HG02623 (cell line): ENCODE data around the gene RAC3.

Experiments used
- ATAC-seq: cut with Tn5 transposase; IDR thresholded peaks from one replicate; pipeline ENCODE4 v1.9.1; 2021; ENCODE audit warnings: moderate library complexity; ENCODE audit not compliant: unreplicated experiment

Gene RAC3

DNA sequence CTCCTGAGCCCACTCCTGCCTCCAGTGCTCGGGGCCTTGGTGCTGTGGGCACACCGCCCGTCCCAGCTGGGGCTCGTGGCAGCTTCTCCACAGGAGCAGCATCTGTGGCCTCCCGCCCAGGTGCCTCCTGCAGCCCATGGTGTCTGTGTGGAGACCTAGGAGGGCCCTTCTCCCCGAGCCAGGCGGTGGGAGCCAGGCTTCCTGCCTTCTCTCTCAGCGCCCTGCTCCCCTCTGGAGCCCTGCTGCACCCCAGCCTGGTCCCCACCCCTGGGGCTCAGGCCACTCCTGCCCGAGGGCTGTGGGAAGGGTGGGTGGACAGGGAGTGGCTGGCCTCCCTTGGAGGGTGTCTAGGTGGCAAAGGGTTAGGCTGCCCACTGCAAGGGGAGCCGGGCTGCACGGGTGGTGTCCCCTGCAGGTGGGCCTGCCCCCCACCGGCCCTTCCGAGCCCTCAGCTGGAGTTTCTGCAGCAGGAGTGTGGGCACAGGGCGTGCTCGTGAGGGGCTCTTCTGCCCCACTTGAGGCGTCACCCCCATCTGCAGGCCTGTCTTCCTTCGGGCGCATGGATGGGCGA is 19.8 kb upstream of the RAC3 start:
- ATAC-seq = no peak

GRCh38 chr17:82012261-82012639 is 19.2 kb upstream of the RAC3 start:
- no peak for ATAC-seq

DNA sequence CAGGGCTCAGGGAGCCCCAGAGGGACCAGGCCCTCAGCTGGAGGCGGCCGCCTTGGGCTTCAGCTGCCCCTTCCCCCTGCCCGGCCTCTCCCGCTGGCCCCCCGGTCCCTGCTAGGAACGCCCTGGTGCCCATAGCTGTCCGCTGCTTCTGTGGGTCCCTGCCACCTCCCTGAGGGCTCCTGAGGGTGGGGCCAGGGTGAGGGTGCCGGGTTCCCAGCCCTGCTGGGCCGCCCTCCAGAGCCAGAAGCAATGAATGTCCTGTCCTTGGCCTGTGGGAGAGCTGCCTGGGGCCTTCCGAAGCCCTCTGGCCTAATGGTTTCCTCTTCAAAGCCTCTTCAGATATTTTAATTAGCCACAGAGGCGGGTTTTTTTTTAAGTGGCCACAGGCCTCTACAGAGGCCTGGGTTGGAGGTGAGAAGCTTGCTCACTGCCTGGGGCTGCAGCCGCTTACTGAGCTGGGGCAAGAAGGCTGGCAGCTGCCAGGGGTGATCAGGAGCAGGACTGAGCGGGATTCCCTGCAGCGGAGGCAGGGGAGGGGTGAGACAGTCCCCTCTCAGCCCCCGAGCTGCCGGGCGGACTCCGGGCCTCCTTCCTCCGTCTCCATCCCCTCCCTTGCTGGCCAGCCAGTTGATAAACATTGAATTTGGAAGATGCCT is 18.7 kb upstream of the RAC3 start:
- no peak for ATAC-seq

DNA sequence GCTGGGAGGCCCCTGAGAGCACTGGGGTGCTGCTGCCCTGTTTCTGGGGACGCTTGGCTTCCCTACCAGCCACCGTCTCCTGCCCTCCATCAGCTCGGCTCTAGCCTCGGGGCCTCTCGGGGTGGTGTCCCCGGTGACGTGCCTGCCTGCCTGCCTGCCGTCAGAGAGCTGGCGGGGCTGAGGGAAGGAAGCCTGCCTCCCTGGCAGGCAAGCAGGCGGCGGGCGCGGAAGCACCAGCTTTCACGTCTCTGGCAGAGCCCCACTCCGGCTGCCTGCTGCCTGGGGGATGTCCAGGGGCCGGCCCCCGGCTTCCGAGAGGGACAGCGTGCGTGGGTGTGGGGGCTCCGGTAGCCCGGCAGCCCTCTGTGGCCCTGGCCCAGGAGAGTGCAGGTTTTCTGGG is 18.1 kb upstream of the RAC3 start:
- no peak for ATAC-seq

- ATAC-seq = no peak
These were observed 17.6 kb upstream of the RAC3 start for GRCh38 chr17:82013772-82014321.

DNA sequence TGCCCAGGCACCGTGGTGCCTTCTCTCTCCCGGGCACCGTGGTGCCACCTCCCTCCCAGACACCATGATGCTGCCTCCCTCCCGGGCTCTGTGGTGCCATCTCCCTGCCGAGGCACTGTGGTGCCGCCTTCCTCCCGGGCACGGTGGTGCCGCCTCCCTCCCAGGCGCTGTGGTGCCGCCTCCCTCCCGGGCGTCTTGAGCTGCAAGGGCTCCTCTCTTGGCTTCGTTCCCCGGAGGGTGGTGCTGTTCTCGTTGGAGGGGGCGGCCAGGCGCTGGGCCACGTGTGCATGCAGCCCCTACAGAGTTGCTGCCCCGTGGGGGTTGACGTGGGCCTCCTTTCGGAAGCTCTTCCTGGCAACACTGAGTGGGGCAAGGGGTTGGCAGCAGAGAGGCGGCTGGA is 17.0 kb upstream of the RAC3 start:
- no peak for ATAC-seq

DNA sequence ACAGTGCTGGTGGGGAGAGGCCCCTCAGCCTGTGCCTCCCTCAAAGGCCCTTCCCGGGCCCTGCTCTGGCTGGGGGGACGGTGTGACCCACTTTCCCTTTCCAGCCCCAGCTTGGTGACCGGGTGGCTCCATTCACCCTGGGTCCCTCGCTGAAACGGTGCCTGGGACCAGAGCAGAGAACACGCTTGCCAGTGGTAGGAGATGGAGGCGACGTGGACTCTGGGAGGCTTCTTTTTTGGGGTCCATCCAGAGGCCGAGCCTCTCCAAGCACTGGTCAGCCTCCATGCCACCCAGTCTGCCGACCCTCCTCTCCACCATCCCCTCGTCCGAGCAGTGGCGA is 16.5 kb upstream of the RAC3 start:
- ATAC-seq = no peak

DNA sequence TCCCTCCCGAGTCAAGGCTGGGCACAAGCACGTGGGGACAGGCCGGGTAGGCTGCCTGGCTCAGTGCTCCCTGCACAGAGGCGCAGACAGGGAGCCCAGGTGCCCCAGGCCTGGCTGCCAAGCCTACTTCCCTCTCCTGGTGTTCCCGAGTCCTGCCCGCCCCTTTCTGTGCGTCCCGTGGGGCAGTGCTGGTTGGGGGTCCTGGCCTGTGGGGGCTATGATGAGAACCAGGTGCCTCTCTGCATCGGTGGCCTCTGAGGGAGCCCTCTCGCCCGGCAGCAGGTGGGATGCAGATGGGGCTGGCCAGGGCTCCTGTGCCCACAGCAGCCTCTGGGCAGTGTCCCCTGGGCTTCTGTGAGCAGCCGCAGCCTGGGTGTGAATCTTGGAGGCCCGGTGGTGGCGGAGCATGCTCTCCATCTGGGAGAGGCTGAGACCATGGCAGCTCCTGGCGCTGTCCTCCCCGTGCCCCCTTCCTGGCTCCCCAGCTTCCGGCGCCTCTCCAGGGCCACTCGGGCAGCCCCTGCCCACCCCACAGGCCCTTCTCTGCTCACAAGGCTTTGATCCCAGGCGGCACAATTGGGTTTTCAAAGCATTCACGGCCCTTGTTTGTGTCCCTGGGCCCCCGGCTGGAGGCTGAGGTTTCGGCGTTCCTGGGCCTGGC is 16.0 kb upstream of the RAC3 start:
- ATAC-seq = no peak

GRCh38 chr17:82016061-82016874 is 15.2 kb upstream of the RAC3 start:
- ATAC-seq = no peak

DNA sequence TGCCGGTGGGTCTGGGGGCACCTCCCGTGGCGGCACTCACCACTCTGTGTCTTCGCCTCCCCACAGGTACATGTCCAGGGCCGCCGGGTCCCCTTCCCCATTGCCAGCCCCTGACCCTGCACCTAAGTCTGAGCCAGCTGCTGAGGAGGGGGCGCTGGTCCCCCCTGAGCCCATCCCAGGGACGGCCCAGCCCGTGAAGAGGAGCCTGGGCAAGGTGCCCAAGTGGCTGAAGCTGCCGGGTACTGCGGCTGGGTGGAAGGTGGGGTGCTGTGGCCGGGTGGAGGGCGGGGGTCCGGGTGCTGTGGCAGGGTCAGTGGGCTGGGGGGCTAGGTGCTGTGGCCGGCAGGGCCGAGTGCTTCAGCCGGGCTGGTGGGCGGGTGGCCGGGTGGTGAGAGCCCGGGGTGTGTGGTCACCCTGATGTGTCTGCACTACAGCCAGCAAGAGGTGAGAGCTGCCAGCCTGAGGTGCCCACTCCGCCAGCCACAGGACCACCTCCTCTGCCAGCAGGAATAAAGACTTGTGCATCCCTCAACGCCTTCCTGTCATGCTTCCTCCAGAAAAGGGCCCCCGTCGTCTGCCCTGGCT is 14.5 kb upstream of the RAC3 start:
- ATAC-seq = no peak

GRCh38 chr17:82017612-82018151 is 13.8 kb upstream of the RAC3 start:
- ATAC-seq = no peak

DNA sequence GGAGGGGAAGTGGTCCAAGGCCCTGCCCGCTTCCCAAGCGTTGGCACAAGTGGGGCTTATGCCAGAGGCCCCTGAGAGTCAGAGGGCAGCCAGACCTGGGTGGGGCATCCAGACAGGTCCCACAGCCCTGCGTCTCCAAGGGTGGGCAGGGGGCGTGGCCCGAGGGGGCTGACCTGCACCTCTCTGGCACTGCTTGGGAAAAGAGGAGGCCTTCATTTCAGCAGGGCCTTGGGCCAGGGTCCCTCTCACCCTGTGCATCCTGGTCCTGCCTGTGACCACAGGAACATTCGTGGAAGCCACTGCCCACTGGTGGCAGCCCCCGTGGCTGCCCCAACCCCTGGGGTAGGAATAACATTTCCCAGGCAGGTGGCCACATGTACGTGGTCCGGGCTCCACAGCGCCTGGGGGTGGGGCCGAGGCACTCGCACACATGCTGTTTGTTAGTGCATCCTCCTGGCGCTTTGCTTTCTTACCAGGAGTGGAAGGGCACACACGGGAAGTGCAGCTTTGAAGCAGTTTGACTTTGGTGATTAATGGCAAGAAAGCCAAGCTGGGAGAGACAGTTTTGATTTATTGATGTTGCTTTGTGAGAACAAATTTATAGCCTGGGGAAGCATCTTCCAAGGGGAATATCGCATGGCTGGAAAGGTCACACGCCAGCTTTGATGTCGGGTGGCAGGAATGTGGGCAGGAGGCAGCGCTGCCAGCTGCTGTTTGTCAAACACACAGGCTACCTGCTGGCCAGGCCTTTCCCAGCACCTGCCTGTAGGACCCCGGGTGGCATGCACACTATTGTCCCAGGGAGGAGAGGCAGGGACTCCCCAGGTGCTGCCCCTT is 13.1 kb upstream of the RAC3 start:
- ATAC-seq = no peak

- no peak for ATAC-seq
These were observed 12.3 kb upstream of the RAC3 start for GRCh38 chr17:82018989-82019689.

GRCh38 chr17:82019690-82020571 is 11.5 kb upstream of the RAC3 start:
- no peak for ATAC-seq

DNA sequence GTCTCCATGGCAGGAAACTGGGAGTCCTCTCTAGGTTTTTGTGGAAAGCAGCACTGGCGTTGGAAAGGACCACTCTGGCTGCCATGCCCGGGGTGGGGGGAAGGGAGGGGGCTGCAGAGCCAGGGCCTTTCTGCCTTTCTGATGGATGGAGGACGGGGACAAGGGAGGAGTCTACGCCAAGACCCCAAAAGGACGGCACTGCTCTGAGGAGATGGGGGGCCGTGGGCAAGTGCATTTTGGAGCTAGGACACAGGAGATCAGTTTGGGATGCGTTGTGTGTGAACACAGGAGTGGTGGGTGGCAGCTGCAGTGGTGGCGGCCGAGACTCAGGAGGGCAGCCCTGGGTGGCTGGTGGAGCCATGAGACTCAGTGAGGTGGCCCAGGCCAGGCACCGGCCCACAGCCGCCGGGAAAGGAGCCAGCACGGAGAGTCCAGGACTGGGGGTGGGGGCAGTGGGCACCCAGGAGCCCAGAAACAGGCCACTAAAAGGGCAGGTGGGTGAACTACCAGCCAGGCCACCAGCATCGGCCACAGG is 10.8 kb upstream of the RAC3 start:
- ATAC-seq = no peak

DNA sequence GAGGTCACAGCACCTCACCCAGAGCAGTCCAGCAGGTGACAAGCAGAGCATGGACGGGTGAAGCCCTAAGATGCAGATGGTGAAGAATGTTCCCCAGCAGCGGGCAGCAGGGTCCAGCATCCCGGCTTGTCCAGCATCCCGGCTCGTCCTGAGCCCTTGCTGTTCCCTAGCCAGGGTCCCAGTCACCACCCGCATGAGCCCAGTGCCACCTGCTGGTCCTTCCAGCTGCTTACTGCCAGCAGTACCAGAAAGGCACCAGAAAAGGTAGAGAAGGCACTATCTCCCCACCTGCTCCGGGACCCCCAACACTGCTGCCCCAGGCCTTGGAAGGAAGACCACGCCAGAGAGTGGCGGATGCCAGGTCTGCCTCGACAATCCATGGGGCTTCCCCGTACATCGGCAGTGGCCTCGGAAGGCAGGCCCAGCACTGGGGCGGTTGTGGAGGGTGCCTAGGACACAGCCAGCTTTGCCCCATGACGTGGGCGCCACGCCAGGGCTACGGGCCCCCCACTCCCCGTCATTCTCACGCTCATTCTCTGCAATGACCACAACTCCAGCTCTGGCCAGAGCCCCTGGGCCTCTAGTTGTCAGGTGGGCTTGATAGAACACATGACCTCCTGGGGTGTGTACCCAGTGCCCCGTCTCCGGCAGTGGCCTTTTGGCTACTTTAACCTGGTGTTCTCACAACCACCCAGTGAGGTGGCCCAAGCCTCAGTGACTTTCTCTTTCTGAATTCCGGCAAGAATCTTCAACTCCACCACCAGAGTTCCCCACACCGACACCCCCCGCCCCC is 10.2 kb upstream of the RAC3 start:
- ATAC-seq = no peak

DNA sequence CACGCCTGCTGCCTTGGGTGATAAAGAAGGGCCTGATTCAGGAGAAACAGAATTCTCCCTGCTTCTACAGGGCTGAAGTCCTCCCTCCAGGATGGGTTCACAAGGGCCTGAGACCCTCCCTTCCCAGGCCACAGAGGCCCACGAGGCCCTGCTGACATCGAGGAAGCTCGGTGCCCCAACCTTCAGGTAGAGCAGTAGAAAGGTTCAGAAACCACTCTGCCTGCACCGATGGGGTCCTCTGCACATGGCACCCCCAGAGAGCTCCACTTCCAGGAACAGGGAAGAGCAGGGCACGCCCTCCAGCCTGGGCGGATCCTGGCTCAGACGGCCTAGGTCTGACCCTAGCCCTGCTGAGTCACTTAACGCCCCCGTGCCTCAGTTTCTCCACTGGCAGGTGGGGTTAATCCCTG is 9.6 kb upstream of the RAC3 start:
- no peak for ATAC-seq
